ENCODE measurements around the gene FOXC1. TPM values are rescaled to one million over a fixed set of nuclear protein-coding genes. Genes with fewer than 3 reads are reported as not detected.

The FOXC1 gene
- total RNA-seq, 4 donors from 2014 or later: 8.7 to 19.7 (median 16.8) TPM

- 85% methylated on average over 28 of the region's 31 CpGs for WGBS
These were observed 8.8 kb downstream of the FOXC1 start for GRCh38 chr6:1618311-1619097.

GRCh38 chr6:1619098-1619672 is 9.5 kb downstream of the FOXC1 start:
- no peaks in the 10 kb centered on the region for H3K36me3 ChIP-seq
- H3K27ac ChIP-seq (replicated peaks in 1 of 4): peak overlapping the region in 3 of 4 donors; percentile 10 to 98 (median 66)
- H3K4me1 ChIP-seq: peaks cover 8 to 57% (median 44%) of the 10 kb centered on the region in 4 donors
- TF ChIP-seq EP300 (IDR thresholded peaks at IDR 0.05): no peak
- intact Hi-C loops (cut with DNase I): no loop called here
- peaks cover 0 to 51% (median 10%) of the 10 kb centered on the region in 4 donors for H3K27me3 ChIP-seq
- DNase-seq (ENCODE audit: extremely low spot score): no peak
- peak overlapping the region; percentile 29 to 47 (median 36) for H3K4me3 ChIP-seq
- H3K9me3 ChIP-seq: no peaks in the 10 kb centered on the region
- 69% methylated on average over 21 of the region's 40 CpGs for WGBS

More at GRCh38 chr6:1618311-1619097, 8.8 kb downstream of the FOXC1 start:
- Histone ChIP-seq H3K27me3 (peaks cover 0 to 52% (median 14%) of the 10 kb centered on the region in 4 donors), H3K36me3 (no peaks in the 10 kb centered on the region), H3K9me3 (no peaks in the 10 kb centered on the region), H3K27ac (replicated peaks in 1 of 4) (peak overlapping the region in 3 of 4 donors; percentile 23 to 98 (median 66)), H3K4me3 (no peak overlapping the region), H3K4me1 (peaks cover 6 to 57% (median 44%) of the 10 kb centered on the region in 4 donors)
- TF ChIP-seq POLR2AphosphoS5 (IDR thresholded peaks at IDR 0.05) (no peak), EP300 (IDR thresholded peaks at IDR 0.05) (no peak), POLR2A (IDR thresholded peaks at IDR 0.05; ENCODE audit: low read depth) (no peak), CTCF (IDR thresholded peaks at IDR 0.05) (no peak)
- DNase-seq (ENCODE audit: extremely low spot score): no peak
- intact Hi-C loops (cut with DNase I): no loop called here

DNA sequence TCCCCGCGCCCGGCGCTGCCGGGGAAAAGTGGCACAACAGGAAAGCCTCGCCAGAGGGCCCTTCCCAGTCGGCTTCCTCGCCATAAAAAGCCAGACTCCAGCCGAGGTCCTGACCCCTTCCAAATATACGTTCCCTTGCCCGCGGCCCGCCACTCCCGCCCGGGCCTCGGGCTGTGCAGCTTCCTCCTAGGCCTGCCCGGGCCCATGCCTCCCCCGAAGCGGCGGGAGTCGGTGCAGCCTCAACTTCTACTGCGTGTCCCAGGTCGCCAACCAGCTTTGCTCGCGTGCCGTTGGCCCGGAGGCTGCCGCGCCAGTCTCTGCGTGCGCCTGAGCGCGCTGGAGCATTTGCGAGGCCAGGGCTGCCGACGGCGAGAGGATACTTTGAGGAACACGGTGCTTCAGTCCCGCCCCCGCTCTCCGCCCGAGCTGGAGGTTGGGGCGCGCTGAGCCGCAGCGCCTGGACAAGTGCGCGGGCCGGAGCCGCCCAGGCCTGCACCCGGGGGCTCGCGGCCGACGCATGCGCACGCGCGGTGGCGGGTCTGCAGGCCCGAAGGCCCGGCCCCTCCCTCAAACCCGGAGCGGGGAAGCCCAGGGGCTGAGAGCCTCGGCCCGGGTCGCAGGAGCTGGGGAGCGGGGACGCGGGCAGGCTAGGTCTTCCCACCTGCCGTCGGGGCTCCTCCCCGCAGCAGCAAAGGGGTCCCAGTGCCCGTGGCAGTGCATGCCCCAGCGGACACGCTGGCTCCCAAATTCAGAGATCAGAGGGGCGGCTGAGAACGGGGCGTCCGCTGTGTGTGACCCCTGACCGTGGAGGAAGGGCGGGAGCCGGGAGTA is 10.2 kb downstream of the FOXC1 start:
- no peak for DNase-seq (ENCODE audit: extremely low spot score)
- 59% methylated on average over 13 of the region's 83 CpGs for WGBS
- Histone ChIP-seq H3K4me3 (peak overlapping the region; percentile 29 to 47 (median 36)), H3K27me3 (peaks cover 0 to 48% (median 8%) of the 10 kb centered on the region in 4 donors), H3K36me3 (no peaks in the 10 kb centered on the region), H3K4me1 (peaks cover 12 to 56% (median 44%) of the 10 kb centered on the region in 4 donors), H3K9me3 (no peaks in the 10 kb centered on the region), H3K27ac (replicated peaks in 1 of 4) (peak overlapping the region in 3 of 4 donors; percentile 10 to 98 (median 66))
- intact Hi-C loops (cut with DNase I): no loop called here
- no peak for TF ChIP-seq EP300 (IDR thresholded peaks at IDR 0.05)
- TF ChIP-seq POLR2AphosphoS5 (IDR thresholded peaks at IDR 0.05): no peak
- no peak for TF ChIP-seq CTCF (IDR thresholded peaks at IDR 0.05)
- no peak for TF ChIP-seq POLR2A (IDR thresholded peaks at IDR 0.05; ENCODE audit: low read depth)

DNA sequence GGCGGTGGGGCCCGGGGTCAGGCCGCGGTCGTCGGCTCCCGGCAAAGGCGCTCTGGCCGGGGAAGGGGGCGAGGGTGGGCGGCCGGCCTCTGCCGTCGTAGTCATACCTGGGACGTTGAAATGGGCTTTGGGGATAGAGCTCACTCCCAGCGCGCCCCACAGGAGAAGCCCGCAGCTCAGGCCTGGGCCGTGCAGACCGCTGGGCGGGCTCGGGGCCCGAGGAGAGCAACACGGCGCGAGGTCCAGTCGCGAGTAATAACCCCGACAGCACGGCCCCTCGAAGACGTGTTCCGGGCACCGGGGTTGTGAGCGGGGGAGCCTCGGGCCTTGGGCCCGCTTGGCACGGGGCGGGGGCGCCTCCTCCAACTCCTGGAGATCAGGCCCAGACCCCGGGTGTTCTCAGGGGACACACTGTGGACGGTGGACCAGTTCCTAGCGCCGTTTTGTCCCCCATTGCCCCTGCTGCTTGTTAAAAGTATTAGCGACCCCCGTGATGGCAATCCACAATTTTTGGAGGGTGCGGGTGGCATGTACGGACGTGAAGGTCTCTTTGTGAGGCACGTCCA is 10.9 kb downstream of the FOXC1 start:
- Histone ChIP-seq H3K27ac (replicated peaks in 1 of 4) (peak overlapping the region in 1 of 4 donors; percentile 98), H3K36me3 (no peaks in the 10 kb centered on the region), H3K4me1 (peaks cover 12 to 56% (median 44%) of the 10 kb centered on the region in 4 donors), H3K9me3 (no peaks in the 10 kb centered on the region), H3K4me3 (peak overlapping the region in 2 of 4 donors; percentile 33 to 39), H3K27me3 (peaks cover 0 to 42% (median 10%) of the 10 kb centered on the region in 4 donors)
- 84% methylated on average over 26 of the region's 50 CpGs for WGBS
- intact Hi-C loops (cut with DNase I): no loop called here
- DNase-seq (ENCODE audit: extremely low spot score): no peak
- TF ChIP-seq EP300 (IDR thresholded peaks at IDR 0.05) (no peak), CTCF (IDR thresholded peaks at IDR 0.05) (no peak), POLR2AphosphoS5 (IDR thresholded peaks at IDR 0.05) (no peak), POLR2A (IDR thresholded peaks at IDR 0.05; ENCODE audit: low read depth) (no peak)
